ENCODE results near the gene LRP1.

Gene LRP1

DNA sequence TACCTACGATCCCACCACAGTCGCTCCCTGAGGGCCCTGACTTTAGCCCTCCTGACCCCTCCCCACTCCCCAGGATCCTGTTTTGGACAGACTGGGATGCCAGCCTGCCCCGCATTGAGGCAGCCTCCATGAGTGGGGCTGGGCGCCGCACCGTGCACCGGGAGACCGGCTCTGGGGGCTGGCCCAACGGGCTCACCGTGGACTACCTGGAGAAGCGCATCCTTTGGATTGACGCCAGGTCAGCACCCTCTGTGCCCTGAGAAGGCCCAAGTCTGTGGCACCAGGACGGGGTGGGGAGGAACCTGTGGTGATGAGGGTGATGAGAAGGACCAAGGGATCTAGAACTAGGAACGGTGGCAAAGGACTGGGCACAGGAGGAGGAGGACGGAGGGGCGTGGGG is 49.1 kb downstream of the LRP1 start:
- no peak for DNase-seq

DNA sequence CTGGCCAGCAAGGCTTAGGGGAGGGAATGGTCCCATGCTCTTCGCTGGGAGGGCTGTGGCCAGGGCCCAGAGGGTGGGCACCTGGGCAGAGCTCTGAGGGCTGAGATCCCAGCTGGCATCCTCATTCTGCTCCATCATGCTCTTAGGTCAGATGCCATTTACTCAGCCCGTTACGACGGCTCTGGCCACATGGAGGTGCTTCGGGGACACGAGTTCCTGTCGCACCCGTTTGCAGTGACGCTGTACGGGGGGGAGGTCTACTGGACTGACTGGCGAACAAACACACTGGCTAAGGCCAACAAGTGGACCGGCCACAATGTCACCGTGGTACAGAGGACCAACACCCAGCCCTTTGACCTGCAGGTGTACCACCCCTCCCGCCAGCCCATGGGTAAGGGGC is 49.9 kb downstream of the LRP1 start:
- no peak for DNase-seq

DNA sequence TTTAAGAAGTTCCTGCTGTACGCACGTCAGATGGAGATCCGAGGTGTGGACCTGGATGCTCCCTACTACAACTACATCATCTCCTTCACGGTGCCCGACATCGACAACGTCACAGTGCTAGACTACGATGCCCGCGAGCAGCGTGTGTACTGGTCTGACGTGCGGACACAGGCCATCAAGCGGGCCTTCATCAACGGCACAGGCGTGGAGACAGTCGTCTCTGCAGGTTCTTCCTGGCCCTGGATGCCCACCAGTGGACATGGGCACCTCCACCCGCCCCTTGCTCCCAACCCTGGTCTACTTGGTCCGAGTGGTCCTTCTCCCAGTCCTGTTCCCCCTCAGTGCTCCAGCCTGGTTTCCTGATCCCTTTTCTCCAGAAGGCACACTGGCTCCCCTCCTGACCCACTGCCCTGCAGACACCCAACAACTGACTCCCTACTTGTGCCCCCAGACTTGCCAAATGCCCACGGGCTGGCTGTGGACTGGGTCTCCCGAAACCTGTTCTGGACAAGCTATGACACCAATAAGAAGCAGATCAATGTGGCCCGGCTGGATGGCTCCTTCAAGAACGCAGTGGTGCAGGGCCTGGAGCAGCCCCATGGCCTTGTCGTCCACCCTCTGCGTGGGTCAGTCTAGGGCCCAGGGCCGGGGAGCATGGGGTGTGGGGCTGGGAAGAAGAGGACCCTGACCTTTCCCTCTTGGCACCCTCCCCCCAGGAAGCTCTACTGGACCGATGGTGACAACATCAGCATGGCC is 51.2 kb downstream of the LRP1 start:
- no peak for DNase-seq

DNA sequence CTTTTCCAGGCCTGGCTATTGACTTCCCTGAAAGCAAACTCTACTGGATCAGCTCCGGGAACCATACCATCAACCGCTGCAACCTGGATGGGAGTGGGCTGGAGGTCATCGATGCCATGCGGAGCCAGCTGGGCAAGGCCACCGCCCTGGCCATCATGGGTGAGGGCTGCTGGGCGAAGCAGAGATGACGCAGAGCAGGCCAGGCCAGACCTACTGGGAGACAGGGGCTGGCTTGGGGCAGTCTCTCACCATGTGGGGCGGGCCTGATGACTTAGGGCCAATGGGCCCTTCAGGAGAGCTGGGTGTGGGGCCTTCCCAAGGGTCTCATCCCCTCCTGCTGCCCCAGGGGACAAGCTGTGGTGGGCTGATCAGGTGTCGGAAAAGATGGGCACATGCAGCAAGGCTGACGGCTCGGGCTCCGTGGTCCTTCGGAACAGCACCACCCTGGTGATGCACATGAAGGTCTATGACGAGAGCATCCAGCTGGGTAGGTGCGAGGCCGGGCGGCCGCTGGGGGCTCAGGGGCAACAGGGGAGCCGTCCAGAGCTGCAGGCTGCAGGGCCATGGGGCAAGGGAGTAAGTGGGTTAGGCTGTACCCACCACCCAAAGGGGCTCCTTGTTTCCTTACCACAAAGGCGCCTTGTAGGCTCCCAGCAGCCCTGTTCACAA is 52.2 kb downstream of the LRP1 start:
- no peak for DNase-seq

DNA sequence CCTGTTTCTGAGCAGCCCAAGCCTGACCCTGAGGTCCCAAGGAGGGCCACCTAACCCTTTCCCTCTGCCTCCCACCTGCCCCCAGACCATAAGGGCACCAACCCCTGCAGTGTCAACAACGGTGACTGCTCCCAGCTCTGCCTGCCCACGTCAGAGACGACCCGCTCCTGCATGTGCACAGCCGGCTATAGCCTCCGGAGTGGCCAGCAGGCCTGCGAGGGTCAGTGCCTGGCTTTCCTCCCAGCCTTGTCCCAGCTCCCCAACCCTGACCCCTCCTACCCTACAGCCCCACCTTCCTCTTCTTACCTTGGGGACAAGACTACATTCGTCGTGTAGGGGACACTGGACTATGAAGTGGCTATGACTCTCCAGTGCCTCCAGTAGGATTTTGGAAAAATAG is 52.8 kb downstream of the LRP1 start:
- no peak for DNase-seq

DNA sequence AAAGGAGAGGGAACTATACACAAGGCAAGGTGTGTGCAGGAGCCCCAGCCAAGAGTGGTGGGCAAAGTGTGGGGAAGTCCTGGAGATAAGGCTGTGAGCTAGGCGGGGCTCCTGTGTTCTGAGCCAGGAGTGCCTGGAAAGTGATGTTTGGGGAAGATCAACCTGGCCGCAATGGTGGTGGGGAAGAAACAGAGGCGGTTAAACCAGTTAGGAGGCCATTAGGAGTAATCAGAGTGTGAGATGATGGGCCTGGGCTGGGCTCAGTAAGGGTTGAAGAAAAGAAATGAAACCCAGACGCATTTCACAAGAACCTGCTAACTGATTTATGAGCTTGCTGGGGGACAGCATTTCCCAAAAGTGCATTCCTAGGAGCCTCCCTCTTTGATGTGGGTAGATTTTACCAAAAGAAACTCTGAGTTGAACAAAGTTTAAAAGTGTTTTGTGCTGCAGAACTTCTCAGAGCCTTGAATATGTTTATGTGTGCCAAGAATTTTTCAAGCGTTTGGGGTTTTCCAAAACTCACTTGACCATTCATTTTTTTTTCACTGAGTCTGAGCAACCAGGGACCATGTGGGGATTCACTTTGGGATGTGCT is 53.4 kb downstream of the LRP1 start:
- peak; percentile 81 for DNase-seq

DNA sequence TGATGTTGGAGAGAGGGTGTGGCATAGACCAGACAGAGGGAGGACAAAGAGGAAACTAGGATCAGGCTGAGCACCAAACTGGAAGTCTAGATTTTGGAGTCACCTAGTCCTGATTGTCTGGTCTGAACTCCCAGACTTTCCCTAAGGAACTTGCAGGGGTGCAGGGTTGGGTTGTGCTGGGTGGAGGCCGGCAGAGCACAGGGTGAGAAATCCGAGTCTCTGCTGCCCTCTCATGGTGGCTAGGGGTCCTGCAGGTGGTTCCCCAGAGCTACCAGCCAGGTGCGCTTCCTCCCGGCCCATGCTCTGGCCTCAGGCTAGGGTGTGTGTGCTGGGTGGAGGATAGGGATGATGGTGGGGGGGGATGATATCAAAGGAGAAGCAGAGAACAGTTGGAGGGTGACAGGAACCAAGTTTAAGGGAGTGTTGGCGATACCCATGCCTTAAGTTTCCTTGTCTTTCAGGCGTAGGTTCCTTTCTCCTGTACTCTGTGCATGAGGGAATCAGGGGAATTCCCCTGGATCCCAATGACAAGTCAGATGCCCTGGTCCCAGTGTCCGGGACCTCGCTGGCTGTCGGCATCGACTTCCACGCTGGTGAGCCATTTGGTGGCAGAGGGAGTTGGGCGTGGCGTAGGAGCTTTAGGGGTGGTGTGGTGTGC is 54.8 kb downstream of the LRP1 start:
- peak; percentile 62 for DNase-seq

DNA sequence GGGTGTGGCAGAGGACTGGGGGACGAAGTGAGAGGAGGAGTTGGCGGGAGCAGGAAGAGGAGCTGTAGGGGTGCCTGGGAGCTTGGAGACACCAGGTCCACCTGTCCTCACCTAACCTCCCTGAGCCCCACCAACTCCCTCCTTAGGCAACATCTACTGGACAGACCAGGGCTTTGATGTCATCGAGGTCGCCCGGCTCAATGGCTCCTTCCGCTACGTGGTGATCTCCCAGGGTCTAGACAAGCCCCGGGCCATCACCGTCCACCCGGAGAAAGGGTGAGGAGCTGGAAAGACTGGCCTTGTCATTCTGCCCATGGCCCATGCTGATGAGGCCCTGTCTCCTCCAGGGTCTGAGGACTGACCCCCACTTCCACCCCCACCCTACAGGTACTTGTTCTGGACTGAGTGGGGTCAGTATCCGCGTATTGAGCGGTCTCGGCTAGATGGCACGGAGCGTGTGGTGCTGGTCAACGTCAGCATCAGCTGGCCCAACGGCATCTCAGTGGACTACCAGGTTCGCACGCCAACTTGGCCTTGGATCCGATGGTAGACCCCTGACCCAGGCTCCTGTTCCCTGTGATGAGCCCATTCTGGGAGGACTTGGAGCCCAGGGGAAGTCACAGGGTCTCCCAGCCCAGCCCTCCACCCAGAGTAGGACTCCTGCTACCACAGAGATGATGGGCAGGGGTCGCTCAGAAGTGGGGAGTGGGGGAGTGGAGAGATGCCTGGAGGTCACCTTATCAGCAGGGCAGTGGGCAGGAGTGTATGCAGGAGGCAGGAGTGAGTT is 55.8 kb downstream of the LRP1 start:
- no peak for DNase-seq

DNA sequence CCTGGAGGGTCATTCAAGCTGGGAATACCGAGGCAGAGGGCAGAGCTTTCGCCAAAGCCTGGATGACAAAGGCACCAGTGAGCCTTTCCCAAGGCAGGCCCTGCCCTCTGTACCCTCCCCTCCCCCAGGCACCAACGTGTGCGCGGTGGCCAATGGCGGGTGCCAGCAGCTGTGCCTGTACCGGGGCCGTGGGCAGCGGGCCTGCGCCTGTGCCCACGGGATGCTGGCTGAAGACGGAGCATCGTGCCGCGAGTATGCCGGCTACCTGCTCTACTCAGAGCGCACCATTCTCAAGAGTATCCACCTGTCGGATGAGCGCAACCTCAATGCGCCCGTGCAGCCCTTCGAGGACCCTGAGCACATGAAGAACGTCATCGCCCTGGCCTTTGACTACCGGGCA is 57.1 kb downstream of the LRP1 start:
- DNase-seq: no peak

DNA sequence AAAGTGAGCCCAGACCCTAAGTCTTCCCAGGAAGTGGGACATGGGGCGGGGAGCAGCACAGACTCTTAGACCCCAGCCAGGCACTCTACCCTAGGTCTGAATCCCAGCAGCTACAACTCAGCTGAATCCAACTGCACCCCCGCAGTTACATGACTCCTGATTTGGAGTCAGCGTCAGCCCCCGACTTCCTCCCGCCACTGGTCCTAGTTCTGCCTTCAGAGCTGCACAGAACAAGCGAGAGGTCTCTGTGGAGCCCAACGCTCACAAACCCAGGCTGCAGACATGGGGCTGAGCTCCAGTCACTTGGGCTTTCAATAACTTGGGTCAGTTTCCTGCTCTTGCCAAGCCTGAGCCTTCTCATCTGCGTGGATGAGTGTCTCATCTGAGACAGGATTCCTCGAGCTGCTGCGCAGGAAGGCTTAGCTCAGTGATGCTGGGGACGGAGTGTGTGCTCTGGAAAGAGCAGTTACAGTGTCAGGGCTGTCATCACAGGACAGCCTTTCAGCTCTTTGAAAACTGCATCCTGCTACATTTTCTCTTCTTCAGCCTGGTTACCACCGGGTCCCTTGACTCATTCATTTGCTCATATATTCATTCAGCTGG is 57.7 kb downstream of the LRP1 start:
- no peak for DNase-seq

DNA sequence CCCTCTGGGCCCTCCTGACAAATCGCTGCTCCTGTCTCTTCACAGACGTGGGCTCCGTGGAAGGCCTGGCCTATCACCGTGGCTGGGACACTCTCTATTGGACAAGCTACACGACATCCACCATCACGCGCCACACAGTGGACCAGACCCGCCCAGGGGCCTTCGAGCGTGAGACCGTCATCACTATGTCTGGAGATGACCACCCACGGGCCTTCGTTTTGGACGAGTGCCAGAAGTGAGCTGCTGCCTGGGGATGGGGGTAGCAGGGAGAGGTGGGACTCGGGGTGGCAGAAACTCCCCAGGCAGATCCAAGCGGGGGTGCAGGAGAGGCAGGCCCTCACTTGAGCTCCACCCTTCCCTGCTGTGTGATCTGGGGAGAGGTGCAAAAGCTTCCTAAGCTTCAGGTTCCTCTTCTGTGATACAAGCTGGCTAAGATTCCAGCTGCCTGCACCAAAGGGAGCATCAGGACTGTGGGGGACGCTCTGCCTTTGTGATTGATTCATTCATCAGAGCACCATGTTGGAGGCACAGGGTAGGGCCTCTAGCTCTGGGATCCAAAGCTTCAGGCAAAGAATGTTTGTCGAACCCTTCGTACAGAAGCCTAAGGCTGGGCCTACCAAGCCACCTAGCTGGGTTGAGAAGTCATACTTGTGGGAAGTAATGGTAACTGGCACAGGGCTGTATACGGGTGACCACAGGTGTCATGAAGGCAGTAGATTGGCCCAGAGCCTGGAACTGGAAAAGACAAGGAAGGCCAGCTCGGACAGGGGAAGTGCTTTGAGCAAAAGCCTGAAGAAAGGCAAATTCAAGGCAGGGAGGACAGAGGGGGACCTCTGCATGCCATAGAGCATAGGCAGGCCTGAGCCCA is 59.2 kb downstream of the LRP1 start:
- DNase-seq: no peak

DNA sequence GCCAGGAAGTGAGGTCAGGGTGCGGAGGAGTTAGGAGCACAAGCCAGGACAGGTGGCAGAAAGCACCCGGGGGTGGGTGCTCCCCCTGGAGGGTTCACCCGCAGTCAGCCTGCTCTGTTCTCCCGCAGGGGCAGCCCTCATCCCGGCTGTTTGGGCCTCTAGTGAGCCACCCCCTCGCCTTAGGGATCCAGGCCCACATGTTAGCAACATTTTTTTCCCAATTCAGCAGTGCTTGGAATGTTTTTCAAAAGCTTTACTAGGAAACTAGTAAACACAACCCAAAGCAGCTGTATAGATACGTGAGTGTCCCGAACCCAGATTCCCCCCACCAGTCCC is 59.8 kb downstream of the LRP1 start:
- no peak for DNase-seq

DNA sequence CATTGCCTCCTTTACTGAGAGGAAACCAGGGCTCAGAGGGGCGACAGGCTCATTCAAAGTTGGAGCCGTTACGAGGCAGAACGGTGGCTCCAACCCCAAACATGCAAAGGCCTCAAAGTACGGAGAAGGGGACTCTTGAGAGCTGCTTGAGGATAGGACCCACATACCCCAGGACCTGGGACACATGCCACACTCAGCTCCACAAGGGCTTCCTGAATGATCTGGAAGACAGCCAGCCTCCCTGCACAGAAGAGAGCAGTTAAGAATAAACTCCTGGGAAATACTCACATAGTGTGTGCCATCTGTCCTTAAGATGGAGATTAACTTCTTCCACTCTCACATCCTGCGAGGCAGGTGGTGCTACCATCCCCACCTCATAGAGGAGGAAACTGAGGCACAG is 61.8 kb downstream of the LRP1 start:
- peak; percentile 25 for DNase-seq

DNA sequence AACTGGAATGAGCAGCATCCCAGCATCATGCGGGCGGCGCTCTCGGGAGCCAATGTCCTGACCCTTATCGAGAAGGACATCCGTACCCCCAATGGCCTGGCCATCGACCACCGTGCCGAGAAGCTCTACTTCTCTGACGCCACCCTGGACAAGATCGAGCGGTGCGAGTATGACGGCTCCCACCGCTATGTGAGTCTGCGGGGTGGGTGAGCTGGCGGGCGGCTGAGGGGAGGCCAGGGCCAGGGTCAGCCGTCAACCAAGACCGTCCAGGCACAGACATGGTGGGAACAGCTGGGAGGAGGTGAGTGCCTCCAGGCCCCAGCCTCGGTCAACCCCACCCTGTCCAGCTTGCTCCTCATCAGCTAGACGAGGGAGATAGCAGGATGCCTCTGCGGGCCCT is 62.5 kb downstream of the LRP1 start:
- no peak for DNase-seq

DNA sequence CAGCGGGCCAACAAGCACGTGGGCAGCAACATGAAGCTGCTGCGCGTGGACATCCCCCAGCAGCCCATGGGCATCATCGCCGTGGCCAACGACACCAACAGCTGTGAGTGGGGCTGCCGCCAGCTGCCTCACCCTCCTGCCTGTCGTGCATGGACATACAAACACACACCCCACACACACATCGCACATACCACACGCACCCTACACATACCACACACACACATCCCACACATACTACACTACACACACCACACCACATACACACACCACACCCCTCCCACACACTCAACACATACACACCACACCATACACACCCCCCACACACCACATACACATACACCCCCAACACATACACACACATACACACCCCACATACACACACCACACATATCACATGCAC is 63.1 kb downstream of the LRP1 start:
- no peak for DNase-seq

DNA sequence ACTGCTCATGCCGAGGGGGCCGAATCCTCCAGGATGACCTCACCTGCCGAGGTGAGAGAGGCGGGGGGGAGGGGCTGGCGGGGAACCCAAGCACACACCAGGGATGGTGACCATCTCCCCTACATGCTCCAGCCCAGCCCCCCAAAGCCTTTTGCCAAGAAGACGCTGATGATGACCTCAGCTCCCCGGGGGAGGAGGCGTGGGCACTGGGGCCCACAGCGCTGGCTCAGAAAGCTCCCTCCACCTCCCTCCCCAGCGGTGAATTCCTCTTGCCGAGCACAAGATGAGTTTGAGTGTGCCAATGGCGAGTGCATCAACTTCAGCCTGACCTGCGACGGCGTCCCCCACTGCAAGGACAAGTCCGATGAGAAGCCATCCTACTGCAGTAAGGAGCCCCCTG is 64.6 kb downstream of the LRP1 start:
- no peak for DNase-seq

DNA sequence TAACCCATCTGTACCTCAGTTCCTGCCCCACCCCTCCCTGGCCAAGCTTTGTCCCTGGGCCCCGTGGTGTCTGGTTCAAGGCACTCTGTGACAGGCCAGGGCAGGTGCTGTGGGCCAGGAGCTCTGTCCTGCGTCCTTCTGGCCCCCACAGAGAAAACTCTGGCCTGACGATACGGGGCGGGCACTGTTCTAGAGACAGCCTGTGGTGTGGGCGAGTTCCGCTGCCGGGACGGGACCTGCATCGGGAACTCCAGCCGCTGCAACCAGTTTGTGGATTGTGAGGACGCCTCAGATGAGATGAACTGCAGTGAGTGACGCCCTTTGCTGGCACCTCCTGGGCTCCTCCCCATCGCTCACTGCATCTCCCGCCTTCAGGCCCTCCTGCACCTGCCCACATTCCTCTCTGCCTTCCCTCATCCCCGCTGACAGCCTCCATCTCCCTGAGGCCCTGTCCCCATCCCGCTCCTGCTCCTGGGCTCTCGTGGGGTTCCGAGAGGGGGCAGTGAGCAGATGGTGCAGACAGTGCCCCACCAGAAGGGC is 65.5 kb downstream of the LRP1 start:
- no peak for DNase-seq

DNA sequence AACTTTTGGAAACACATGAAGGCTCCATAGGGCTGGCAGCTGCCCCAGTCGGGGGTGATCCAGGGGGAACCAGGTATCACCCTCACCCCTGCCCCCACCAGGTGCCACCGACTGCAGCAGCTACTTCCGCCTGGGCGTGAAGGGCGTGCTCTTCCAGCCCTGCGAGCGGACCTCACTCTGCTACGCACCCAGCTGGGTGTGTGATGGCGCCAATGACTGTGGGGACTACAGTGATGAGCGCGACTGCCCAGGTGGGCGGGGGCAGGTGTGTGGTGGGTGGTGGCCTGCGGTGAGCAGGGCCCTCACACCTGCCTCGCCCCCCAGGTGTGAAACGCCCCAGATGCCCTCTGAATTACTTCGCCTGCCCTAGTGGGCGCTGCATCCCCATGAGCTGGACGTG is 66.0 kb downstream of the LRP1 start:
- no peak for DNase-seq

DNA sequence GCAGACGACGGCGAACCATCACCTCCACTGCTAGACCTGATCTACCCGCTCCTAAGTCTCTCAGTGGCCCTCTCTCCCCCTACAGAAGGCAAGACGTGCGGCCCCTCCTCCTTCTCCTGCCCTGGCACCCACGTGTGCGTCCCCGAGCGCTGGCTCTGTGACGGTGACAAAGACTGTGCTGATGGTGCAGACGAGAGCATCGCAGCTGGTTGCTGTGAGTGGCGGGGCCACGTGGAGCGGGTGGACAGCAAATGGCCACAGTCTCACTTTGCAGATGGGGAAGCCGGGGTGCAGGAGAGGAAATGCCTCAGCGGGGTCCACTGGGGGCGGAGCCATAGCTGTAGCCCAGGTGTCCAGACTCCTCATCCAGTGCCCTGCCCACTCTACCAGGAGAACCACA is 66.9 kb downstream of the LRP1 start:
- no peak for DNase-seq

DNA sequence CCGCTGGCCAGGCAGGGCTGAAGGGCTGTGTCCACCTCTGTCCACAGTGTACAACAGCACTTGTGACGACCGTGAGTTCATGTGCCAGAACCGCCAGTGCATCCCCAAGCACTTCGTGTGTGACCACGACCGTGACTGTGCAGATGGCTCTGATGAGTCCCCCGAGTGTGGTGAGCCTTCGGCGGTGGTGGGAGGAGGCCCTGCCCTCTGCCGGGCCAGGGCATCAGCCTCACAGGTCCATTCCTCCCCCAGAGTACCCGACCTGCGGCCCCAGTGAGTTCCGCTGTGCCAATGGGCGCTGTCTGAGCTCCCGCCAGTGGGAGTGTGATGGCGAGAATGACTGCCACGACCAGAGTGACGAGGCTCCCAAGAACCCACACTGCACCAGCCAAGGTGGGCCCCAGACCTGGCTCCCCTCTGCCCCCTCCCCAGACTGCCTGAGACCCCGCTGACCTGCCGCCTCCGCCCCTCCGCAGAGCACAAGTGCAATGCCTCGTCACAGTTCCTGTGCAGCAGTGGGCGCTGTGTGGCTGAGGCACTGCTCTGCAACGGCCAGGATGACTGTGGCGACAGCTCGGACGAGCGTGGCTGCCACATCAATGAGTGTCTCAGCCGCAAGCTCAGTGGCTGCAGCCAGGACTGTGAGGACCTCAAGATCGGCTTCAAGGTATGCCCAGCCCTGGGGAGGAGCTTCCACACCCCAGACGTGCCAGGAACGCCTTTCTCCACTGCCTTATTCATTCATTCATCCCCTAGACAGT is 67.5 kb downstream of the LRP1 start:
- no peak for DNase-seq
